ENCODE measurements around the gene BRINP3.

BRINP3 gene

DNA sequence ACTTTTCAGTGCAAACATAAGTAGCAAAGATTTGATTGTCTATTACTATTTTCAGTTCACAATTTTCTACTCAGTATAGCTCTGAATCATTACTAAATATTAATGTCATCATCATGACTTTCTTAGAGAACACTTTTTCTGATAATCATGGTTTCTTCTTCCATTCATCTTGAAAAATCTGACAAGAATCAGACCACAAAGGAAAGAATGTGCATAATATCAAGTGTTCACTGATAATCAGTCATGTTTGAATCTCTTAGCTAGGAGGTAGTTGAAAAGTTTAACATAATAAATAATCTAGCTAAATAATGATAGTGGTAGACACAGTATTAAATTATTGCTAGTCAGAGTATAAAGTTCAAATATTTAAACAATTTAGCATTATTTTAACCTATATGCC is 133.2 kb downstream of the BRINP3 start:
- peak overlapping the region; percentile 30 for H2AFZ ChIP-seq (ENCODE audit: low read depth, low read length, severe bottlenecking)
- TF ChIP-seq CTCF (IDR thresholded peaks at IDR 0.05; ENCODE audit: insufficient read depth, low read length, poor library complexity, severe bottlenecking) (no peak), EZH2phosphoT487 (conservative IDR thresholded peaks at IDR 0.05; ENCODE audit: low read length) (no peak)
- H3F3A ChIP-seq (ENCODE audit: insufficient read depth): no peaks in the 10 kb centered on the region
- no peak overlapping the region for H3K4me2 ChIP-seq (ENCODE audit: low read depth, low read length, poor library complexity, severe bottlenecking)
- no peaks in the 10 kb centered on the region for H3K9me2 ChIP-seq (replicated peaks; ENCODE audit: insufficient read depth, low read length)
- H3K27me3 ChIP-seq (ENCODE audit: low read length): no peaks in the 10 kb centered on the region
- H3K9me3 ChIP-seq (ENCODE audit: insufficient read depth, low read length): no peaks in the 10 kb centered on the region
- no peak overlapping the region for H3K27ac ChIP-seq (ENCODE audit: low read depth, low read length)
- H3K4me3 ChIP-seq (ENCODE audit: insufficient read depth, low read length, poor library complexity, severe bottlenecking): no peak overlapping the region
- no peak overlapping the region for H3K9ac ChIP-seq (ENCODE audit: low read length)
- H4K20me1 ChIP-seq (ENCODE audit: low read depth, low read length): no peaks in the 10 kb centered on the region
- H3K36me3 ChIP-seq (ENCODE audit: low read length): no peaks in the 10 kb centered on the region
- H3K79me2 ChIP-seq (ENCODE audit: insufficient read depth, low read length): no peaks in the 10 kb centered on the region

- Histone ChIP-seq H3K79me2 (ENCODE audit: insufficient read depth, low read length) (no peaks in the 10 kb centered on the region), H2AFZ (ENCODE audit: low read depth, low read length, severe bottlenecking) (no peak overlapping the region), H3K27me3 (ENCODE audit: low read length) (no peaks in the 10 kb centered on the region), H3K9me2 (replicated peaks; ENCODE audit: insufficient read depth, low read length) (no peaks in the 10 kb centered on the region), H3K4me3 (ENCODE audit: insufficient read depth, low read length, poor library complexity, severe bottlenecking) (no peak overlapping the region), H3K27ac (ENCODE audit: low read depth, low read length) (no peak overlapping the region), H3K4me2 (ENCODE audit: low read depth, low read length, poor library complexity, severe bottlenecking) (no peak overlapping the region), H4K20me1 (ENCODE audit: low read depth, low read length) (no peaks in the 10 kb centered on the region), H3K9ac (ENCODE audit: low read length) (no peak overlapping the region), H3K9me3 (ENCODE audit: insufficient read depth, low read length) (no peaks in the 10 kb centered on the region), H3K36me3 (ENCODE audit: low read length) (no peaks in the 10 kb centered on the region), H3F3A (ENCODE audit: insufficient read depth) (no peaks in the 10 kb centered on the region)
- no peak for TF ChIP-seq EZH2phosphoT487 (conservative IDR thresholded peaks at IDR 0.05; ENCODE audit: low read length)
- no peak for TF ChIP-seq CTCF (IDR thresholded peaks at IDR 0.05; ENCODE audit: insufficient read depth, low read length, poor library complexity, severe bottlenecking)
Measured at GRCh38 chr1:190338829-190339228, 138.8 kb downstream of the BRINP3 start.

- no peaks in the 10 kb centered on the region for H3K79me2 ChIP-seq (ENCODE audit: insufficient read depth, low read length)
- no peaks in the 10 kb centered on the region for H3K27me3 ChIP-seq (ENCODE audit: low read length)
- H3K9me3 ChIP-seq (ENCODE audit: insufficient read depth, low read length): peaks cover 8% of the 10 kb centered on the region; the same call in 1 of the 2 replicates
- no peaks in the 10 kb centered on the region for H4K20me1 ChIP-seq (ENCODE audit: low read depth, low read length)
- no peaks in the 10 kb centered on the region for H3F3A ChIP-seq (ENCODE audit: insufficient read depth)
- TF ChIP-seq EZH2phosphoT487 (conservative IDR thresholded peaks at IDR 0.05; ENCODE audit: low read length) (no peak), CTCF (IDR thresholded peaks at IDR 0.05; ENCODE audit: insufficient read depth, low read length, poor library complexity, severe bottlenecking) (no peak)
- H3K27ac ChIP-seq (ENCODE audit: low read depth, low read length): no peak overlapping the region
- no peaks in the 10 kb centered on the region for H3K36me3 ChIP-seq (ENCODE audit: low read length)
- no peak overlapping the region for H3K4me2 ChIP-seq (ENCODE audit: low read depth, low read length, poor library complexity, severe bottlenecking)
- no peak overlapping the region for H3K4me3 ChIP-seq (ENCODE audit: insufficient read depth, low read length, poor library complexity, severe bottlenecking)
- H2AFZ ChIP-seq (ENCODE audit: low read depth, low read length, severe bottlenecking): no peak overlapping the region
- no peak overlapping the region for H3K9ac ChIP-seq (ENCODE audit: low read length)
- H3K9me2 ChIP-seq (replicated peaks; ENCODE audit: insufficient read depth, low read length): no peaks in the 10 kb centered on the region
Measured at GRCh38 chr1:190328871-190329270, 148.8 kb downstream of the BRINP3 start.

All from SU-DHL-6 (cell line).